ENCODE data around the gene INO80B.

Gene INO80B

GRCh38 chr2:74436848-74437695, 17.8 kb upstream of the INO80B start:
- Histone ChIP-seq H4K20me1 (ENCODE audit: control insufficient read depth, insufficient read depth, low read depth, low read length) (no peaks in the 10 kb centered on the region), H3K9me3 (ENCODE audit: control insufficient read depth, insufficient read depth, low read length) (no peaks in the 10 kb centered on the region), H3K4me3 (ENCODE audit: low read length) (no peak overlapping the region), H3K79me2 (ENCODE audit: control insufficient read depth, low read length) (no peaks in the 10 kb centered on the region), H3K4me1 (ENCODE audit: control insufficient read depth, low read length) (peaks cover 35% of the 10 kb centered on the region), H3F3A (ENCODE audit: control insufficient read depth, insufficient read depth) (no peaks in the 10 kb centered on the region), H3K27me3 (ENCODE audit: control insufficient read depth, low read length) (peaks cover 13% of the 10 kb centered on the region), H3K36me3 (ENCODE audit: control insufficient read depth, low read length) (no peaks in the 10 kb centered on the region), H3K27ac (ENCODE audit: low read depth, low read length) (no peak overlapping the region), H3K9me2 (replicated peaks; ENCODE audit: control insufficient read depth, low read length) (no peaks in the 10 kb centered on the region), H3K4me2 (ENCODE audit: low read length) (no peak overlapping the region)
- no peak for TF ChIP-seq CTCF (IDR thresholded peaks at IDR 0.05; ENCODE audit: low read depth, low read length, poor library complexity, severe bottlenecking)
- no peak for TF ChIP-seq EZH2phosphoT487 (IDR thresholded peaks at IDR 0.05; ENCODE audit: borderline replicate concordance, low read length)

DNA sequence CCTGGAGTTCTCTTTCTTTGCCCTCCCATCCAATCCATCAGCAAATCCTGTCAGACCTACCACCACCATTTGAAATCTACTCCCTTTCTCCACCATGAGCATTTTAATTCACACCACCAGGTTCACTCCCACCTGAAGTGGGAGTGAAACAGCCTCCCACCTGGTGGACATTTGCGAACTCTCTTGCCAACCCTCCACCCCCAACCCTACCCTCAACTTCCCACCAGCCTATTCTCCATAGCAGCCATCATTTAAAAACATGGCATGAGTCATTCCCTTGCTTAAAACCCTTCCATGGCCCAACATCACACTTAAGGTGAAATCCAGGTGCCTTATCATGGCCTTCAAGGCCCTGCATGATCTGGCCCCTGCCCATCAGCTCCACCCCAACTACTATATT, 16.6 kb upstream of the INO80B start:
- H3K27me3 ChIP-seq (ENCODE audit: control insufficient read depth, low read length), result peaks cover 18% of the 10 kb centered on the region
- H3K4me1 ChIP-seq (ENCODE audit: control insufficient read depth, low read length), result peaks cover 35% of the 10 kb centered on the region
- no peaks in the 10 kb centered on the region for H4K20me1 ChIP-seq (ENCODE audit: control insufficient read depth, insufficient read depth, low read depth, low read length)
- H3K27ac ChIP-seq (ENCODE audit: low read depth, low read length), result no peak overlapping the region
- H3K36me3 ChIP-seq (ENCODE audit: control insufficient read depth, low read length), result no peaks in the 10 kb centered on the region
- H3K9me2 ChIP-seq (replicated peaks; ENCODE audit: control insufficient read depth, low read length), result no peaks in the 10 kb centered on the region
- H3F3A ChIP-seq (ENCODE audit: control insufficient read depth, insufficient read depth), result no peaks in the 10 kb centered on the region
- H3K79me2 ChIP-seq (ENCODE audit: control insufficient read depth, low read length), result no peaks in the 10 kb centered on the region
- H3K4me2 ChIP-seq (ENCODE audit: low read length), result no peak overlapping the region
- no peaks in the 10 kb centered on the region for H3K9me3 ChIP-seq (ENCODE audit: control insufficient read depth, insufficient read depth, low read length)
- no peak overlapping the region for H3K4me3 ChIP-seq (ENCODE audit: low read length)
- TF ChIP-seq CTCF (IDR thresholded peaks at IDR 0.05; ENCODE audit: low read depth, low read length, poor library complexity, severe bottlenecking) (no peak), EZH2phosphoT487 (IDR thresholded peaks at IDR 0.05; ENCODE audit: borderline replicate concordance, low read length) (no peak)

- H3K27ac ChIP-seq (ENCODE audit: low read depth, low read length), result no peak overlapping the region
- H4K20me1 ChIP-seq (ENCODE audit: control insufficient read depth, insufficient read depth, low read depth, low read length), result no peaks in the 10 kb centered on the region
These were observed 15.5 kb upstream of the INO80B start for GRCh38 chr2:74439373-74439772.

More at GRCh38 chr2:74439373-74439772, 15.5 kb upstream of the INO80B start:
- no peaks in the 10 kb centered on the region for H3K36me3 ChIP-seq (ENCODE audit: control insufficient read depth, low read length)
- H3K4me1 ChIP-seq (ENCODE audit: control insufficient read depth, low read length), result peaks cover 43% of the 10 kb centered on the region
- peaks cover 20% of the 10 kb centered on the region for H3K27me3 ChIP-seq (ENCODE audit: control insufficient read depth, low read length)
- H3K4me3 ChIP-seq (ENCODE audit: low read length), result peak overlapping the region; percentile 66
- no peaks in the 10 kb centered on the region for H3K79me2 ChIP-seq (ENCODE audit: control insufficient read depth, low read length)
- H3K9me2 ChIP-seq (replicated peaks; ENCODE audit: control insufficient read depth, low read length), result no peaks in the 10 kb centered on the region
- H3F3A ChIP-seq (ENCODE audit: control insufficient read depth, insufficient read depth), result no peaks in the 10 kb centered on the region
- no peak for TF ChIP-seq CTCF (IDR thresholded peaks at IDR 0.05; ENCODE audit: low read depth, low read length, poor library complexity, severe bottlenecking)
- no peak for TF ChIP-seq EZH2phosphoT487 (IDR thresholded peaks at IDR 0.05; ENCODE audit: borderline replicate concordance, low read length)
- no peaks in the 10 kb centered on the region for H3K9me3 ChIP-seq (ENCODE audit: control insufficient read depth, insufficient read depth, low read length)
- peak overlapping the region; percentile 69 for H3K4me2 ChIP-seq (ENCODE audit: low read length)
